K562 (cell line): ENCODE results near the gene JUN. TPM values are rescaled to one million over a fixed set of nuclear protein-coding genes. Genes with fewer than 3 reads are reported as not detected.

ENCODE experiments used
- BCLAF1 ChIP-seq, 2 experiments: fragments of 450-650 bp in 1 of 2; IDR thresholded peaks; 2 replicates each; pipeline ENCODE4 v1.6.1; 2011 to 2017; ENCODE audit warnings: low read depth in 2 of 2, antibody characterized with exemption in 1 of 2, borderline replicate concordance in 1 of 2, low read length in 1 of 2, mild to moderate bottlenecking in 1 of 2, mixed read lengths in 1 of 2; ENCODE audit not compliant: control insufficient read depth in 1 of 2
- GABPA ChIP-seq: fragments of 200-800 bp; sonication (Bioruptor generic); conservative IDR thresholded peaks from 2 replicates; pipeline ENCODE4 v1.6.1; 2016; ENCODE audit warnings: low read depth, missing genetic modification characterization, missing compliant biosample characterization
- NFYB ChIP-seq: IDR thresholded peaks from 2 replicates; pipeline ENCODE4 v1.6.1; 2011; ENCODE audit warnings: mild to moderate bottlenecking, moderate library complexity; ENCODE audit not compliant: insufficient read length; ENCODE audit errors: extremely low read depth
- POLR2A ChIP-seq: fragments of 450-650 bp; conservative IDR thresholded peaks from 2 replicates; pipeline ENCODE4 v1.6.1; 2016
- RCOR1 ChIP-seq, 2 experiments: IDR thresholded peaks; 2 replicates each; pipeline ENCODE4 v1.6.1; 2012; ENCODE audit warnings: low read depth in 2 of 2, low read length in 2 of 2, borderline replicate concordance in 1 of 2, improper control_type of control experiment in 1 of 2
- RNF2 ChIP-seq: sonication (generic); IDR thresholded peaks from 2 replicates; pipeline ENCODE4 v1.6.1; 2016
- SAFB2 ChIP-seq: fragments of 200-400 bp; formaldehyde crosslinking; IDR thresholded peaks from 2 replicates; pipeline ENCODE4 v1.6.1; 2018; ENCODE audit warnings: borderline replicate concordance, low read length, low read depth, moderate library complexity; ENCODE audit not compliant: severe bottlenecking
- SAP30 ChIP-seq: fragments of 200-600 bp; sonication (generic); IDR thresholded peaks from 2 replicates; pipeline ENCODE4 v1.6.1; 2012; ENCODE audit warnings: borderline replicate concordance, low read depth, mild to moderate bottlenecking, moderate library complexity, low read length, control low read depth, inconsistent platforms; ENCODE audit not compliant: insufficient read depth, poor library complexity, severe bottlenecking
- ZFPM2 ChIP-seq: fragments of 250-450 bp; sonication (Bioruptor Pico); IDR thresholded peaks from 2 replicates; pipeline ENCODE4 v1.5.1; 2022; ENCODE audit warnings: mild to moderate bottlenecking
- ZNF274 ChIP-seq: IDR thresholded peaks from 2 replicates; pipeline ENCODE4 v1.6.1; 2011; ENCODE audit warnings: low read depth, mild to moderate bottlenecking, low read length, moderate library complexity, borderline replicate concordance
- ZNF778 ChIP-seq: fragments of 450-650 bp; formaldehyde crosslinking; IDR thresholded peaks from 2 replicates; pipeline ENCODE4 v1.4.0; 2020; ENCODE audit warnings: mild to moderate bottlenecking, moderate library complexity
- polyA plus RNA-seq, 8 experiments: library from polyadenylated mRNA; depleted of rRNA in 4 of 8; stranded (reverse) in 5 of 8; unstranded in 3 of 8; fragments of >200 nt; fragmentation: Nextera tagmentation in 2 of 8; fragmentation: Illumina TruSeq in 1 of 8; extraction: Ambion mirVana in 2 of 8; extraction: Trizol in 1 of 8; gene quantifications; 2 replicates each; pipeline versions ENCODE4 v1.2.1 to v1.2.3, GENCODE V29; 2011 to 2014; ENCODE audit warnings: inconsistent platforms in 1 of 8, missing spikeins in 1 of 8
- total RNA-seq, 7 experiments: library from RNA; depleted of rRNA in 6 of 7; stranded (reverse); fragments of >200 nt in 6 of 7; fragmentation: Illumina TruSeq in 2 of 7; extraction: Trizol in 2 of 7; gene quantifications; 2 replicates each; pipeline versions ENCODE4 v1.2.1 to v1.2.3, GENCODE V29; 2011 to 2021; ENCODE audit warnings: low replicate concordance in 1 of 7
- TF ChIP-seq, protein P1 (sequence below): fragments of 450-650 bp; IDR thresholded peaks from one replicate; pipeline ENCODE4 v1.6.1; 2018; ENCODE audit warnings: mild to moderate bottlenecking, moderate library complexity; ENCODE audit not compliant: partially characterized antibody
- TF ChIP-seq, protein P2 (sequence below): fragments of 250-450 bp; sonication (Bioruptor Pico); IDR thresholded peaks from 2 replicates; pipeline ENCODE4 v1.8.0; 2021; ENCODE audit warnings: moderate library complexity, mild to moderate bottlenecking, inconsistent platforms
- TF ChIP-seq, protein P3 (sequence below): fragments of 250-450 bp; sonication (Bioruptor Pico); IDR thresholded peaks from 2 replicates; pipeline ENCODE4 v1.4.0; 2020

Gene JUN
- total and polyA plus RNA-seq, 9 of the 15 experiments (the other 6 are each of a cell fraction or from before 2014, with no cell fraction given), result 0.32 to 23.4 (median 4.0) TPM

DNA sequence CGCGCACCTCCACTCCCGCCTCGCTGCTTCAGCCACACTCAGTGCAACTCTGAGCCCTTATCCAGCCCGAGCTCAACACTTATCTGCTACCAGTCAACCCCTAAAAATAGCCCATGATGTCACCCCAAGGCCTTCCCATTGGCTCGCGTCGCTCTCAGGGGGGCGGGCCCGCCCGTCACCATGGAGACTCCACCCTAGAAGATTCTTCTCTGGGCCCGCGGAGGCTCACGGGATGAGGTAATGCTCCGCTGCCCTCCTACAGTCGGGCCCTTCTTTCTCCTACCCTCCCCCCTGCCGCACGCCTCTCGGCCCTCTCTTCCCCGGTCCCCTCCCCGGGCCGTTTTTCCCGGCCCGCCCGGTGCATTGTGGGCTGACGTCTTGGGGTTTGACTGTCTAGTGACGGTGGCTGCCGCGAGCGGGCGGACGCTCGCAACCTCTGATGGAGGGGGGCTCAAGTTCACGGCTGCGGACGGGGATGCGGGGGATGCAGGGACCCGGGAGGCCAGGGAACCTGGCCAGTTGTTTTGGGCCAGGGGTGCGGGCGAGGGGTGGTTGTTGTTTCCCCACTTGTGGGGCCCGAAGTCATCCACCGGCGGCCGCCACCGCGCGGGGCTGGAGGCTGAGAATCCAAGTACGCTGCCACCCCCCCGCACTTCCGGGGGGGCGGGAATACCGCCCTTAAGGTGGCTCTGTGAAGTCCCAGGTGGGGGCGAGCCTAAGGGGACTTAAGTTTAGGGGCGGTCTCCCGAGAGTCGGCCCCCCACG lies at the start of gene JUN (continued):
- TF ChIP-seq ZNF274 (no peak), BCLAF1 (IDR thresholded peaks at IDR 0.05; ENCODE audit: borderline replicate concordance in 1 of 2, control insufficient read depth in 1 of 2, low read depth in 2 of 2, low read length in 1 of 2) (no peak), POLR2A (peak; percentile 99), ZFPM2 (CRISPR knock-in tag) (no peak), RCOR1 (IDR thresholded peaks at IDR 0.05; ENCODE audit: borderline replicate concordance in 1 of 2, low read depth in 2 of 2, low read length in 2 of 2) (peak in 1 of 2 experiments; percentile 48; a peak in 2 of 4 replicates), ZNF778 (CRISPR knock-in tag) (no peak), SAP30 (no peak), RNF2 (peak; percentile 45; the same call in 1 of the 2 replicates), NFYB (peak; percentile 82), SAFB2 (no peak), GABPA (tag) (peak; percentile 90)
- TF ChIP-seq, protein P1, sequence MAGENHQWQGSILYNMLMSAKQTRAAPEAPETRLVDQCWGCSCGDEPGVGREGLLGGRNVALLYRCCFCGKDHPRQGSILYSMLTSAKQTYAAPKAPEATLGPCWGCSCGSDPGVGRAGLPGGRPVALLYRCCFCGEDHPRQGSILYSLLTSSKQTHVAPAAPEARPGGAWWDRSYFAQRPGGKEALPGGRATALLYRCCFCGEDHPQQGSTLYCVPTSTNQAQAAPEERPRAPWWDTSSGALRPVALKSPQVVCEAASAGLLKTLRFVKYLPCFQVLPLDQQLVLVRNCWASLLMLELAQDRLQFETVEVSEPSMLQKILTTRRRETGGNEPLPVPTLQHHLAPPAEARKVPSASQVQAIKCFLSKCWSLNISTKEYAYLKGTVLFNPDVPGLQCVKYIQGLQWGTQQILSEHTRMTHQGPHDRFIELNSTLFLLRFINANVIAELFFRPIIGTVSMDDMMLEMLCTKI, result no peak
- TF ChIP-seq, protein P2, sequence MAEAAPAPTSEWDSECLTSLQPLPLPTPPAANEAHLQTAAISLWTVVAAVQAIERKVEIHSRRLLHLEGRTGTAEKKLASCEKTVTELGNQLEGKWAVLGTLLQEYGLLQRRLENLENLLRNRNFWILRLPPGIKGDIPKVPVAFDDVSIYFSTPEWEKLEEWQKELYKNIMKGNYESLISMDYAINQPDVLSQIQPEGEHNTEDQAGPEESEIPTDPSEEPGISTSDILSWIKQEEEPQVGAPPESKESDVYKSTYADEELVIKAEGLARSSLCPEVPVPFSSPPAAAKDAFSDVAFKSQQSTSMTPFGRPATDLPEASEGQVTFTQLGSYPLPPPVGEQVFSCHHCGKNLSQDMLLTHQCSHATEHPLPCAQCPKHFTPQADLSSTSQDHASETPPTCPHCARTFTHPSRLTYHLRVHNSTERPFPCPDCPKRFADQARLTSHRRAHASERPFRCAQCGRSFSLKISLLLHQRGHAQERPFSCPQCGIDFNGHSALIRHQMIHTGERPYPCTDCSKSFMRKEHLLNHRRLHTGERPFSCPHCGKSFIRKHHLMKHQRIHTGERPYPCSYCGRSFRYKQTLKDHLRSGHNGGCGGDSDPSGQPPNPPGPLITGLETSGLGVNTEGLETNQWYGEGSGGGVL, result no peak
- TF ChIP-seq, protein P3, sequence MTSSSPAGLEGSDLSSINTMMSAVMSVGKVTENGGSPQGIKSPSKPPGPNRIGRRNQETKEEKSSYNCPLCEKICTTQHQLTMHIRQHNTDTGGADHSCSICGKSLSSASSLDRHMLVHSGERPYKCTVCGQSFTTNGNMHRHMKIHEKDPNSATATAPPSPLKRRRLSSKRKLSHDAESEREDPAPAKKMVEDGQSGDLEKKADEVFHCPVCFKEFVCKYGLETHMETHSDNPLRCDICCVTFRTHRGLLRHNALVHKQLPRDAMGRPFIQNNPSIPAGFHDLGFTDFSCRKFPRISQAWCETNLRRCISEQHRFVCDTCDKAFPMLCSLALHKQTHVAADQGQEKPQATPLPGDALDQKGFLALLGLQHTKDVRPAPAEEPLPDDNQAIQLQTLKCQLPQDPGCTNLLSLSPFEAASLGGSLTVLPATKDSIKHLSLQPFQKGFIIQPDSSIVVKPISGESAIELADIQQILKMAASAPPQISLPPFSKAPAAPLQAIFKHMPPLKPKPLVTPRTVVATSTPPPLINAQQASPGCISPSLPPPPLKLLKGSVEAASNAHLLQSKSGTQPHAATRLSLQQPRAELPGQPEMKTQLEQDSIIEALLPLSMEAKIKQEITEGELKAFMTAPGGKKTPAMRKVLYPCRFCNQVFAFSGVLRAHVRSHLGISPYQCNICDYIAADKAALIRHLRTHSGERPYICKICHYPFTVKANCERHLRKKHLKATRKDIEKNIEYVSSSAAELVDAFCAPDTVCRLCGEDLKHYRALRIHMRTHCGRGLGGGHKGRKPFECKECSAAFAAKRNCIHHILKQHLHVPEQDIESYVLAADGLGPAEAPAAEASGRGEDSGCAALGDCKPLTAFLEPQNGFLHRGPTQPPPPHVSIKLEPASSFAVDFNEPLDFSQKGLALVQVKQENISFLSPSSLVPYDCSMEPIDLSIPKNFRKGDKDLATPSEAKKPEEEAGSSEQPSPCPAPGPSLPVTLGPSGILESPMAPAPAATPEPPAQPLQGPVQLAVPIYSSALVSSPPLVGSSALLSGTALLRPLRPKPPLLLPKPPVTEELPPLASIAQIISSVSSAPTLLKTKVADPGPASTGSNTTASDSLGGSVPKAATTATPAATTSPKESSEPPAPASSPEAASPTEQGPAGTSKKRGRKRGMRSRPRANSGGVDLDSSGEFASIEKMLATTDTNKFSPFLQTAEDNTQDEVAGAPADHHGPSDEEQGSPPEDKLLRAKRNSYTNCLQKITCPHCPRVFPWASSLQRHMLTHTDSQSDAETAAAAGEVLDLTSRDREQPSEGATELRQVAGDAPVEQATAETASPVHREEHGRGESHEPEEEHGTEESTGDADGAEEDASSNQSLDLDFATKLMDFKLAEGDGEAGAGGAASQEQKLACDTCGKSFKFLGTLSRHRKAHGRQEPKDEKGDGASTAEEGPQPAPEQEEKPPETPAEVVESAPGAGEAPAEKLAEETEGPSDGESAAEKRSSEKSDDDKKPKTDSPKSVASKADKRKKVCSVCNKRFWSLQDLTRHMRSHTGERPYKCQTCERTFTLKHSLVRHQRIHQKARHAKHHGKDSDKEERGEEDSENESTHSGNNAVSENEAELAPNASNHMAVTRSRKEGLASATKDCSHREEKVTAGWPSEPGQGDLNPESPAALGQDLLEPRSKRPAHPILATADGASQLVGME (CRISPR knock-in tag), result peak; percentile 39; the same call in 1 of the 2 replicates
